PFSK-1 (cell line): ENCODE data around the gene VTI1A.

Experiments used
- POLR2AphosphoS5 ChIP-seq: IDR thresholded peaks from 2 replicates; pipeline ENCODE4 v1.6.1; 2012; ENCODE audit warnings: low read depth, mild to moderate bottlenecking, control low read depth, low read length, moderate library complexity
- TAF1 ChIP-seq: IDR thresholded peaks from 2 replicates; pipeline ENCODE4 v1.6.1; 2012; ENCODE audit warnings: low read length, control low read depth, borderline replicate concordance; ENCODE audit not compliant: insufficient read depth

- TF ChIP-seq TAF1 (no peak), POLR2AphosphoS5 (no peak)
These were observed 369.9 kb downstream of the VTI1A start for GRCh38 chr10:112816891-112817290.
